Upper lobe of right lung (tissue), 1 donor: ENCODE measurements around the gene ZNRD2. TPM values are rescaled to one million over a fixed set of nuclear protein-coding genes. Genes with fewer than 3 reads are reported as not detected.

ENCODE experiments used
- ATAC-seq: fragments of 200-7000 bp; cut with Tn5 transposase; one replicate; pipeline ENCODE4 v1.9.1; 2020; ENCODE audit warnings: mild to moderate bottlenecking, moderate library complexity
- DNase-seq: peaks from one replicate; pipeline ENCODE4 v3.0.0-alpha.2; 2020
- H3K27ac ChIP-seq: fragments of 200-600 bp; one replicate; pipeline ENCODE4 v1.8.0; 2022
- H3K27me3 ChIP-seq: fragments of 200-600 bp; one replicate; pipeline ENCODE4 v1.8.0; 2022; ENCODE audit warnings: mild to moderate bottlenecking
- H3K36me3 ChIP-seq: fragments of 200-600 bp; one replicate; pipeline ENCODE4 v1.8.0; 2022
- H3K4me1 ChIP-seq: fragments of 200-600 bp; one replicate; pipeline ENCODE4 v1.8.0; 2022
- H3K4me3 ChIP-seq: fragments of 200-600 bp; one replicate; pipeline ENCODE4 v1.8.0; 2022; ENCODE audit warnings: mild to moderate bottlenecking
- H3K9me3 ChIP-seq: fragments of 200-600 bp; one replicate; pipeline ENCODE4 v1.8.0; 2022
- intact Hi-C: fragments of 100-400 bp; cut with DNase I; formaldehyde crosslinking; loops from one replicate; pipeline ENCODE4 v1.11.0; 2022
- total RNA-seq: library from RNA; stranded (reverse); fragmentation: NEBNext Ultra II Directional; extraction: Animal tissue kit (Norgen Biotek cat#: 25700); gene quantifications from one replicate; pipeline ENCODE4 v1.2.1, GENCODE V29; 2021
- TF ChIP-seq, protein P1 (sequence below): fragments of 200-600 bp; IDR thresholded peaks from one replicate; pipeline ENCODE4 v1.8.0; 2022; ENCODE audit warnings: antibody characterized with exemption
- donor health status: DM: no; HTN: yes; CAD: no; lungs with severe emphysema.

Gene ZNRD2
- total RNA-seq, 1 donor from 2014 or later: 24.0 TPM

DNA sequence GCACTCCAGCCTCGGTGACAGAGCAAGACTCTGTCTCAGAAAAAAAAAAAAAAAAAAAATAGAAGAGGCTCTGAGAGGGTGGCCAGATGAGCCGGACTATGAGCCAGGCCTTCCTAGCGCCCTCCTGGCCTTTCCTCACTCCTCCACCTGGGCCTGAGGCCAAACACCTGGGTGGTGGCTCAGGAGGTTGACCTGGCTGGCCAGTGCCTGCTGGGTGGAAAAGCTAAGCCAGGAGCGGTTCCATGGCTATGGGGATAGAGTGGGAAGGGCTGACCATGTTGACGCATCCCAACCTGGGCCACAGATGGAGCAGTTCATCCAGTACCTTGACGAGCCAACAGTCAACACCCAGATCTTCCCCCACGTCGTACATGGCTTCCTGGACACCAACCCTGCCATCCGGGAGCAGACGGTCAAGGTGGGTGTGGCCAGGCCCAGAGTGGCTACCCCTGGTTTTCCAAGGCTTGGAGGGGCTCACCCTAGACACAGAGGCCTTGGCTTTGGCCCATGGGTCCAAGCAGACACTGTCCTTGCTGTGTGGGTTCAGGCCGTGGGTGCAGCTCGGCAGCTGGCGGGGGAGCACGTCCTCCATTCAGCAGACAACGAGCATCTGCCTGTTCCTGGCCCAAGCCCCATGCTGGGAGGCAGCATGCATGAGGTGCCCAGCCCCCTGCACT is 37.8 kb upstream of the ZNRD2 start:
- Histone ChIP-seq H3K9me3 (no peaks in the 10 kb centered on the region), H3K27ac (no peak overlapping the region), H3K27me3 (no peaks in the 10 kb centered on the region), H3K36me3 (peaks cover 85% of the 10 kb centered on the region), H3K4me3 (no peak overlapping the region), H3K4me1 (no peaks in the 10 kb centered on the region)
- DNase-seq (no peak), ATAC-seq (no peak)
- TF ChIP-seq, protein P1, sequence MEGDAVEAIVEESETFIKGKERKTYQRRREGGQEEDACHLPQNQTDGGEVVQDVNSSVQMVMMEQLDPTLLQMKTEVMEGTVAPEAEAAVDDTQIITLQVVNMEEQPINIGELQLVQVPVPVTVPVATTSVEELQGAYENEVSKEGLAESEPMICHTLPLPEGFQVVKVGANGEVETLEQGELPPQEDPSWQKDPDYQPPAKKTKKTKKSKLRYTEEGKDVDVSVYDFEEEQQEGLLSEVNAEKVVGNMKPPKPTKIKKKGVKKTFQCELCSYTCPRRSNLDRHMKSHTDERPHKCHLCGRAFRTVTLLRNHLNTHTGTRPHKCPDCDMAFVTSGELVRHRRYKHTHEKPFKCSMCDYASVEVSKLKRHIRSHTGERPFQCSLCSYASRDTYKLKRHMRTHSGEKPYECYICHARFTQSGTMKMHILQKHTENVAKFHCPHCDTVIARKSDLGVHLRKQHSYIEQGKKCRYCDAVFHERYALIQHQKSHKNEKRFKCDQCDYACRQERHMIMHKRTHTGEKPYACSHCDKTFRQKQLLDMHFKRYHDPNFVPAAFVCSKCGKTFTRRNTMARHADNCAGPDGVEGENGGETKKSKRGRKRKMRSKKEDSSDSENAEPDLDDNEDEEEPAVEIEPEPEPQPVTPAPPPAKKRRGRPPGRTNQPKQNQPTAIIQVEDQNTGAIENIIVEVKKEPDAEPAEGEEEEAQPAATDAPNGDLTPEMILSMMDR: no peak
- intact Hi-C loops: no loop called here

- Histone ChIP-seq H3K36me3 (peaks cover 82% of the 10 kb centered on the region), H3K9me3 (no peaks in the 10 kb centered on the region), H3K27me3 (no peaks in the 10 kb centered on the region), H3K4me3 (no peak overlapping the region), H3K4me1 (peaks cover 6% of the 10 kb centered on the region), H3K27ac (no peak overlapping the region)
- TF ChIP-seq, protein P1: no peak
- DNase-seq (no peak), ATAC-seq (no peak)
- intact Hi-C loops: no loop called here
Measured at GRCh38 chr11:65535102-65535501, 35.2 kb upstream of the ZNRD2 start.

GRCh38 chr11:65536412-65537295 is 33.6 kb upstream of the ZNRD2 start:
- H3K4me3 ChIP-seq: no peak overlapping the region
- no peak for ATAC-seq
- no peak overlapping the region for H3K27ac ChIP-seq
- intact Hi-C loops: no loop called here
- H3K4me1 ChIP-seq: peaks cover 15% of the 10 kb centered on the region
- TF ChIP-seq, protein P1: no peak
- no peaks in the 10 kb centered on the region for H3K9me3 ChIP-seq
- no peak for DNase-seq
- H3K36me3 ChIP-seq: peaks cover 66% of the 10 kb centered on the region
- H3K27me3 ChIP-seq: no peaks in the 10 kb centered on the region

DNA sequence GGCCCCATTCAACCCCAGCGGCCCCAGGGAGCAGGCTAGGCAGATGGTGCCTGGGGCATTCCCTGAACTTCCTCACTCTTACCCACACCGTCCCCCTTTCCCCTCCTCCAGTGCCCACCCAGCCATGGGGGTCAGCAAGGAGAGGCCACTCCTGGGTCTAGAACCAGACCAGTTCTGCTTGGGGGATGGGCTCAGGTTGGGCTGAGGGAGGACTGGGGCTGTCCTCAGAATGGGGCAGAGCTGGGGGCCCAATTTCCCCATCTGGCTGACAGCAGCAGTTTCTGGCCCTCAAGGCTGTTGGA is 33.0 kb upstream of the ZNRD2 start:
- no peak for ATAC-seq
- Histone ChIP-seq H3K27ac (no peak overlapping the region), H3K9me3 (no peaks in the 10 kb centered on the region), H3K27me3 (no peaks in the 10 kb centered on the region), H3K36me3 (peaks cover 60% of the 10 kb centered on the region), H3K4me1 (peaks cover 20% of the 10 kb centered on the region), H3K4me3 (no peak overlapping the region)
- DNase-seq: no peak
- TF ChIP-seq, protein P1: no peak
- intact Hi-C loops: no loop called here

DNA sequence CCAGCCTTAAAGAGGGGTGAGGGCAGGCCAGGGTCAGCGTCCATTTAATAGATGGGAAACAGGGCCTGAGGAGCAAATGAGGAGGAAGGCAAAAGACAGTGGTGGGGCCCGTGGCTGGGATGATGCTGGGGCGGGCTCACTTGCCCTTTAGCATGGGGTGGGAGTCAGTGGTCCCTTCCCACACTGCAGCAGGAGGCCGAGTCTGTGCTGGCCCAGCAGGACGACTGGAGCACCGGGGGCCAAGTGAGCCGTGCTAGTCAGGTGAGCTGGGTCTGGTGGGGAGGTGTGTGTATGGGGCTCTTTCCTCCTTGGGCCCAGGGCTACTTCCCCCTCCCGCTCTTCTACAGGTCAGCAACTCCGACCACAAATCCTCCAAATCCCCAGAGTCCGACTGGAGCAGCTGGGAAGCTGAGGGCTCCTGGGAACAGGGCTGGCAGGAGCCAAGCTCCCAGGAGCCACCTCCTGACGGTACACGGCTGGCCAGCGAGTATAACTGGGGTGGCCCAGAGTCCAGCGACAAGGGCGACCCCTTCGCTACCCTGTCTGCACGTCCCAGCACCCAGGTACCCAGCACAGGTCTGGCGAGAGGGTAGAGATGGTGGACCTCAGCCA is 32.6 kb upstream of the ZNRD2 start:
- Histone ChIP-seq H3K36me3 (peaks cover 56% of the 10 kb centered on the region), H3K4me1 (peaks cover 24% of the 10 kb centered on the region), H3K27ac (no peak overlapping the region), H3K9me3 (no peaks in the 10 kb centered on the region), H3K27me3 (no peaks in the 10 kb centered on the region), H3K4me3 (no peak overlapping the region)
- DNase-seq (no peak), ATAC-seq (no peak)
- TF ChIP-seq, protein P1: no peak
- intact Hi-C loops: no loop called here
